HG03457 (cell line): ENCODE measurements around the gene FGF9.

Experiments
- ATAC-seq: cut with Tn5 transposase; IDR thresholded peaks from one replicate; pipeline ENCODE4 v1.9.1; 2021; ENCODE audit warnings: moderate number of reproducible peaks; ENCODE audit not compliant: unreplicated experiment

The FGF9 gene

DNA sequence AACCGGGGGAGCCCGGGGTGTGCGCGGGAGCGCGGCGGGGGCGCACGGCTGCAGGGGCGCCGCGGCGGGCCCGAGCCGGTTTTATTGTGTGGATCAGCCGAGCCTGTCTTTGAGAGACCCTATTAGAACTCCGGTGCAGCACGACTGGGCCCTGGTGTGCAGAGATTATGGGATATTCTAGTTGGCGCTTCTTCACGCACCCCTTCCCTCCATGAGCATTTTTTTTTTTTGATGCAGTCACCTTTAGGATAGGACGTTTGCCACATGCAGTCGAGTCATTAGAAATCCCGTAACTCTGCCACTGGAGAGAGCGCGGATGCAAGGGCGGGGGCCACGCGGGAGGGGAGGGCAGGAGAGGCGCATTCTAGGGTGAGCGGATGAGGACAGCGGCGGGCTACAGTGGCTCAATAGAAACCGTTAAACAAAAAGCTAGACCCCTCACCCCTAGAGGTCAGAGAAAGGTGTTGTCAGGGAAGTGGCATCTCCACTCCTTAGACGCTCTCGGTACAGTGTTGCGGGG lies 3.7 kb downstream of the FGF9 start:
- no peak for ATAC-seq

DNA sequence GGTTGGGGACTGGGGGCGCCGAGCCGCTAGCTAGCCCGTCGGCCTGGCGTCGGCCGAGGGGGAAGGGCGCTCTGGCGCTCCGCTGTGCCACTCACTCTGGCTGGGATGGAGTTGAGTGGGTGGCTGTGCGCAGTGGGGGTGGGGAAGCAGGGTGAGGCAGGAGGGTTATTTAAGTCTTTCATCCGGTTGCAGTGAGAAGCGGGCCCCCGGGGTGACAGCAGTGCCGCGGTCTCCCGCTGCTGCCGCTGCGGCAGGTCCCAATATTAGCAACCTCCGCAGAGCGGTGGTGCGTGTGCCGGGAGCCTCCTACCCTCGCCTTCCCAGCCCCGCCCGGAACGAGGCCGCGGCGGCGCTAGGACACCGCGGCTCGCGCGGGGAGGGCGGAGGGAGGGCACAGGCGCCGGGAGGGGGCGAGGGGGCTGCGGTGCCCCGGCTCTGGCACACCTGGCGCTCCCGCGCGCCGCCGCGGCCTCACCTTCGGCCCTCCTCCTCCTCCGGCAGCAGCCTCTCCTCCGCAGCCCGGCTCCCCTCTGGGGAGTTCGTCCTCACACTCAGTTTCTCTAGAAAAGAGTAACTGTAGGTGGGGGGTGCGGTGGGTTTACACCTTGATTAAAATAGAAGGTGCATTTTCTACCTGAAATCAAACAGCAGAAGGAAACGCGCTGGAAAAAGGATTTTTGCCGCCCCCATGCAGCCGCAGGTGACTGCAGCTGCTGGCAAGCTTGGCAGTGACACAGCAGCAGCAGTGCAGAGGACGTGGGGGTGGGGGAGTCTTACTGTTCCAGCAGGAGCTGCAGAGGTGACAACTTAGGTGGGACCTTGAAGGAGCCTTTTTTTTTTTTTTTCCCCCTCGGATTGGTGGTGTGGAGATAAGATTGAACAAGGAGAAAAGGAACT lies 4.5 kb downstream of the FGF9 start:
- ATAC-seq, result no peak

DNA sequence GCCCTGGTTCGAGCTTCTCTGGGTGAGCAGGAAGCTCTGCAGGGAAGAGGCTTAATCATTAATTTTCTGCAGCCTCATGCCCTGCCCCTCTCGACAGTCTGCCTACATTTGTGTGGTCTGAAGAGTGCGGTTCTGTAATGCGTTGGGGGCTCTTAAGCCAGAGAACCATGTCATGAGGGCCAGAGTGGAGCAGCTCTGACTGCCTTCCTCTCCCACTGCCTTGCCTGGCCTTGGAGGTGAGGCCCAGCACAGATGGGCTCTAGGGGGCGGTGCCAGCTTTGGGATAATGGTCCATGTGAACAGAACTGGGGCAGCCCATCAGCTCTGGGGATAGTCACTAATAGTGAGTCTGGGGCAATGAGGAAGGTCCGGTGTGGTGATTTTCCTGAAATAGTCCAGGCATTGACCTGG lies 5.7 kb downstream of the FGF9 start:
- no peak for ATAC-seq

DNA sequence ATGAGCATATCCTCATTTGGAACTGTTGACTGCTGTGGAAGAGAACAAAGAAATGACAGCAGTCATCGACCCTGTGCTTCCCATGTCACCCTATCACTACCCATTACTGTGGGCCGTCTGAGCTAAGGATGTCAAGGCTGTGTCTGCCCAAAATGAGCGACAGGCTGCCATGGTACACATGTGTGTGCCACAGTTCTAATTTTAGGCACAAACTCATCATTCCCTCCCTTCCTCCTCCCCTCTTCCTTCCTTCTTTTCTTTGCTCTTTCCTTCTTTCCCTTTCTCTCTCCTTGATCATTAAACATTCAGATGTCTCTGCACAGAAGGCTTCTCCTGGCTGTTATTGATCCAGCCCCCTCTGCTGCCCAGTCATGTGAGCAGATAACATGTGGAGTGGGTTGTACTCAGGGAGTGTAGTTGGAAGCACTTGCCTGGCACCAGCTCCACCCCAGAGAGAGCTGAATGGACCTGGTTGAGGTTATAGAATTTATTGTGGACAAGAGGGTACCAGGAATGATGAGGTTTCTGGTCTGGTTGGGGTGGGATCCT lies 6.3 kb downstream of the FGF9 start:
- ATAC-seq, result no peak

DNA sequence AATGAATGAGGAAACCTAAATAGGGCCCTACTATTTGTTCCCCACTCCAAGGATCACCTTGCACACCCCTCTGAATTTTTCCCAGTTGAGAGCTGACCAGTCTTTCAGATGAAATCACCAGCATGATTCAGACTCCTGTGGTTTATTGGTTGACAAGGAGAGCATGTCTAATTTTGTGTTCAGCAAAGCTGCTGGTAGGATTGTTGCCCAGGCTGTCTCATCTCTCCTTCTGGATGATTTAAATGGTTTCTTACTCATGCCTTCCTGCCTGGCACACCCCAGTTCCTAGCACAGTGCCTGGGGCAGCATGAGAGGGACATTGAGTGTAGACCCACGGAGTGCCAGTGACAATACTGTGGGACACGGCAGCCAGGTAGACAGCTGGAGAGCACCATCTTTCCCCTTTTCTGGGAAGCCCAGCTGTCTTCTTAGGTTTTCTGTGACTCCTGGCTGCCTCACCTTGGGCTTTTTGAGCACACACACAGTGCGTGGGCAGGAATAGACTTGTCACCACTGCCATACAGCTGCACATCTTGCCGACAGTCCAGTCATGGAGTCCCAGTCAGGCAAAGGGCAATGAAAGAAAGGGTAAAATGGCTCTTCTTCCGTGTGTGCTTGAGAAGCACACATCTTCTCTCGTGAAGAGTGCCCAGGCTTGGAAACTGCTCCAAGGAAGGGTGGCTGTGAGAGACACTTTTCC lies 12.3 kb downstream of the FGF9 start:
- no peak for ATAC-seq

DNA sequence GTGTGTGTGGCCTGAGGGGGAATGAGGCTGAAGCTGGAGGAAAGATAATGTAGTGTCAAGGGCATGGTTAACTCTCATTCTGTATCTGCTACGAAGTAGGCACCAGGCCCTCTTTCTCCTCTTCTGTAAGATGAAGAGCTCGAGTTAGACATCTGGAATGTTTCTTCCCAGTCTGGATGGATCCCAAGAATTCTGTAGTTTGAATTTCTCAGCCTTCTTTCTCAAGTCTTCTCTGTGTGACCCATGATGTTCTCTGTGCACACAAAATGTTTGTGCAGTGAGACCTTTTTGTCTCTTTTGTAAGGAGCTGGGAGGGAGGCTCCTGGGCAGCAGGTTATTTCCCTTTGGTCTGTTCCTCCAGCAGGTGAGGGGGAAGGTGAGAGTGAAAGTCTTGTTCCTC lies 13.7 kb downstream of the FGF9 start:
- no peak for ATAC-seq

DNA sequence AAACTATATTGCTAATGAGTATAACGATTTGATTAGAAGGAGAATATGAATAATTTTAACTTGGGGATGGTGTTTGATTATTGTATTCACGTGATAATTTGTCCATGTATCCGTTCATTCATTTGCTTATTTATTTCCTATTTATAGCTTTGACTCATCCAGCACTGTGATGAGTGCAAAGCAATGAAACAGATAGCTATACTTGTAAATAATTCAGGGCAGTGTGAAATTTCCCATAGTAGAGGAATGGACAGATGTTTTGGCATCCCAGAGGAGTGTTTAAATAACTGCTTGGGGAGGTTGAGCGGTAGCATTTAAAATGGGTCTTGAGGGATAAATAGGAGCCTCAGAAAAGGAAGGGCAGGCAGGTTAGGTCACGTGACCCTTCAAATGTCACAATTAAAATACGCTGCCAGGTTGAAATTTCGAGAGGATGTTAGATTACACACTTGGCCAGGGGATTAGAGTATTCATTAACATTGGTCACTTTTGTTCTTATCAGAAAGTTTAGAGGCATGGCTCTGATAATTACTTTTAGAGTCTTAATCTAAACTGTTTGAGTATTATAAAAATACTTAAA lies 14.7 kb downstream of the FGF9 start:
- ATAC-seq, result no peak

DNA sequence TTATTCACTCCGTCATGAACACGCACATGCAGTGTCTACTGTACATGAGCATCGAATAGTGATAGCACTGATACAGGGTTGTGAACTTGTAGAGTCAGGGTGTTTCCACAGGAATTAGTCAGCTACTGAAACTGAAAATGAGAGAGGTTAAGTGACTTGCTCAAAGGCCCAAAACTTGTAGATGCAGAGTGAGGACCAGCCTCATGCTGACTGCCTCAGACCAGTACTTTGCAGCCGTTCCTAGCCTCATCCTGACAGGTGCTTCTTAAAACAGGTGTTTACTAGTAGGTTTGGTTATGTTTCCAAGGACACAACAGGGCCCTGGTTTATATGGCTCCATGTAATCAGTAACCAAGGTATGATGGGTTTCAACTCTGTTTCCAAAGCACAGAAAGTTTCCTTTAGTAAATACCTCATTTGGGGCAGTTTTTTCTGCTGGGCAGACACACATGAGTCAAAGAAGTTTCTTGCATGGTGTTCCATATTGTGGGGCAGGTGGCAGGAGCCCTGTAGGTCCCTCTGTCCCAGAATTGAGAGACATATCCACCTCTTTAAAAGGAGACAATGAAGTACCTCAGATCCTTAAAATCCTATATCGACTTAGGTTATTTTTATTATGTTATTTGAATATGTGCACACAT lies 16.0 kb downstream of the FGF9 start:
- ATAC-seq, result peak; percentile 96

DNA sequence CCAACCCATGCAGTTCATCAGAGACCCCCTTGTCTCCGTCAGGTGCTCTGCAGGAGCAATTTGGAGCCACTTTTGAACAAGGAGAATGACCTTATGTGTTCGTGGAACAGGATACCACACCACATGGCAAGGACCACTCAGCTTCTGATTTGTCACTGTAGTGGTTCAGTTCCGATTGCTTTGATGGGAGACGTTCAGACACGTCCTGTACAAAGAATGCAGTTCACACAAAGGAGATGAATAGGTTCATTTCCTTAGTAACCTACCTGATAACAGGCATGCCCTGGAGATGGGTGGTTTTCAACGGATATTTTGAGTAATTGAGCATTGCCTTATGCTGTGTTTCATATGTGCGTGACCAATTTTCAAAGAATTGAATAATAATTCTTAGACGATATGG lies 17.2 kb downstream of the FGF9 start:
- no peak for ATAC-seq

DNA sequence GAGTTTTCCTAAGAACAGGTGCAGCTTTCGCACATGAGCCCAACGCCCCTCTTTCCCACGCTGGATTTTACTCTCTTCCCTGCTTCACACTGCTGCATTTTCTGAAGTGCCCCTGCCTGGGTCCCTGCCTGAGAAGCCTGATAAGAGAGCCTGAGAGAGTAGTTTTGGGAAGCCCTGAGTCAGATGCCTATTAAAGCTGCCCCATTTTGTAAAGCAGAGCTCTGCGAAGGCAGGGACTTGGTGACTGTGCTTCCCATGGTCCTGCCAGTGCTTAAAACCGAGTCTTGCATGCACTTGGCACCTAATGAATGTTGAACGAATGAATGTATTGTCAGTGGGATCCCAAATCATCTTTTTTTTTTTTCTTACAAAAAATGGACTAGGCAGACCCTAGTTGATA lies 18.2 kb downstream of the FGF9 start:
- no peak for ATAC-seq

DNA sequence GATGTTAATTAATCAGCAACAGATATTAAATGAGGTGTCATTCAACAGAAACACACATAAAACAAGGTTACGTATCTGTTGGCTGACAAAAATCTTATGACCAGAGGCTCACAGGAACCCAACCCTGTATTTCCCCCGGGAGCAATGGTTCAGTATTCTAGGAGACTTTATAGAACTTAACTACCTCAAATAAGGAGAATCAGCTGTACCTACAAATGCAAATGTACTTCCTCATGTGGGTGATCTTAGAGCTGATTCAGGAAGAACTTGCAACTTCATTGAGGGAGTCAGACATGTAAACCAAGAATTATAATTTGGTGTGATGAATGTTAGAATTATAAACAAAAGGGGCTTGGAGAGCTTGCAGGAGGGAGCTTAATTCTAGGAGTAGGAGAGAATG lies 20.1 kb downstream of the FGF9 start:
- ATAC-seq, result no peak

DNA sequence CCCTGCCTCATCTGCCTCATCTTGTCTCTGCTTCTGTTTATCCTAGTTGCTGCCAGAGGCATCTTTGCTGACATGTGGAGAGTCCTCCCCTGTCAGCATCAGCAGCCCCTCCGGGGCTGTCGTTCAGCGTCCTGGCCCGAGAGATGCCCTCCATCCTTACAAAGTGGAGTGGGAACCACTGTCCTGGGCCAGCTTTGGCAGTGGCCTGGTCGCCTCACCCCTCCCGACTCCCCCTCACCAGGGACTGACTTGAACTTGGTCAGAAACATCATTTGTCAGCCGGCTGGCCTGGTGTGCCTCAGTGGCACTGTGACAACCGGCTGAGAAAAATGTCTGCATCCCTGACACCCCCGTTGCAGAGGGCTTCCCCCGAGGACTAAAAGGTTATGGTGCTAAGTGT lies 20.6 kb downstream of the FGF9 start:
- no peak for ATAC-seq

DNA sequence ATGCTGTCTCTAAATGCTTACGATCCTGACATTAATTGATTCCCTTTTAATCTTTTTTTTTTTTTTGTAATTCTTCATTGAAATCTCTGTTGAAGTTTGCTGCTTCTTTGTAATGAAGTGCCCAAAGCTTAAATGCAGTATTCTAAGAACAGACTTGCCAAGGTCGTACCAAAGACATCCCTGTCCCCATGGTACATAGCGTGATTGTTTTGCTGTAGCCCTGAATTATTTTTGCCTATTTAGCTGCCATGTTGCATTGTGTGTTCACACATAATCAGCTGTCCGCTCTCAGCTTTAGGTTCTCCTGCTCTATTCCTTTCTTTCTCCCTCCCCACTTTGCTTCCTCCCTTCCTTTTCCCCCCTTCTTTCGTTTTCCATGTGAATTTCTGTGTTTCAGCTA lies 21.1 kb downstream of the FGF9 start:
- ATAC-seq, result no peak

DNA sequence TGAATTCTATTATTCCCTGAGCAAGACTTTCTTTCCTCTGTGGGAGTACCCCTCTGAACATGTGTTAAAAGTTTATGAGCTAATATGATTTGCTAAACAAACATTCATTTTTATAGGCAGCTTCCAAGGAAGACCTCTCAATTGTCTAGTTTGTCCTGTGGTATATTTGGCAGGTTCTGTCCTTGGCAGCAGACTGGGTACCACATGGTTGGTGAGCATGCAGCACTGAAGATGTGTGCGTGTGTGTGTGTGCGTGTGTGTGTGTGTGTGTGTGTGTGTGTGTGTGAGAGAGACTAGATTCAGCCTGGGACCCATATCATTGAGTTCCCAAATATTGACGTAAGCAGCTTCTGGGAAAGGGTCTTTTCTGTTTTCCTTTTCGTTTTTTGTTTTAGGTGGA lies 24.0 kb downstream of the FGF9 start:
- no peak for ATAC-seq

DNA sequence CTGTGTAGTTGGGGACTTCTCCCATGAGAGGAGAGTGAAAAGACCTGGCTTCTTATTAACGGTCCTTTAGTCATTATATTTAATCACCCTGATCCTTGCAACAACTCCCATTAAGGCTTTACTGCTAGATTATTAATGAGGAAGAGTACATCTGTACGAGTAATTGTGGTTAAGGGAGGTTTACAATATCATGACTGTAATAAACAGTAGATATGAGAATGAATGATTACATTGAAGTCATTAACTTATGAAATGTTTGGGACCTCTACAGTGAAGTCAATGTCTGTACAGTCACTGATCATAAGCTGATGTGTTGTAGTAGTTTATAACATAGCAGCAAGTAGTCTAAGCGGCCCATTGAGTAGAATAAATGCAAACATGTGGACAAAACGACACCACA lies 24.7 kb downstream of the FGF9 start:
- no peak for ATAC-seq

DNA sequence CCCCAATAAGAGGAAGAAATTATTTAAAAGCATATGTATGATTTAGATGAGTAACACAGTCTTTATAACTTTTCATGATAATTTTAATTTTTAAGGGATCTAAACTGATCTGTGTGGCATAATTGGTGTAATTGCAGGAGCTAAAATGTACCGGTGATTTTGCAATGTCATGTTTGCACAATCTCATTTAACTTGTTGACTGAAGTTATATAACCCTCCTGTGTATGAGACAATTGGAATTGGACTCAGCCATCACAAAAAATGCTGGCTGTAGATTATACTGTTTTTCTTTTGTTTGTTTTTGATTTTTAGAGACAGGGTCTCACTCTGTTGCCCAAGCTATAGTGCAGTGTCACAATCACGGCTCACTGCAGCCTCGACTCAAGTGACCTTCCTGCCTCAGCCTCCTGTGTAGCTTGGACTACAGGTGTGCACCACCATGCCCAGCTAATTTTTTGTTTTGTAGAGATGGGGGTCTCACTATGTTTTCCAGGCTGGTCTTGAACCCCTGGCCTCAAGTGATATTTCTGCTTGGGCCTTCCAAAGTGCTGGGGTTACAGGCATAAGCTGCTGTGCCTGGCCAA lies 26.1 kb downstream of the FGF9 start:
- no peak for ATAC-seq

DNA sequence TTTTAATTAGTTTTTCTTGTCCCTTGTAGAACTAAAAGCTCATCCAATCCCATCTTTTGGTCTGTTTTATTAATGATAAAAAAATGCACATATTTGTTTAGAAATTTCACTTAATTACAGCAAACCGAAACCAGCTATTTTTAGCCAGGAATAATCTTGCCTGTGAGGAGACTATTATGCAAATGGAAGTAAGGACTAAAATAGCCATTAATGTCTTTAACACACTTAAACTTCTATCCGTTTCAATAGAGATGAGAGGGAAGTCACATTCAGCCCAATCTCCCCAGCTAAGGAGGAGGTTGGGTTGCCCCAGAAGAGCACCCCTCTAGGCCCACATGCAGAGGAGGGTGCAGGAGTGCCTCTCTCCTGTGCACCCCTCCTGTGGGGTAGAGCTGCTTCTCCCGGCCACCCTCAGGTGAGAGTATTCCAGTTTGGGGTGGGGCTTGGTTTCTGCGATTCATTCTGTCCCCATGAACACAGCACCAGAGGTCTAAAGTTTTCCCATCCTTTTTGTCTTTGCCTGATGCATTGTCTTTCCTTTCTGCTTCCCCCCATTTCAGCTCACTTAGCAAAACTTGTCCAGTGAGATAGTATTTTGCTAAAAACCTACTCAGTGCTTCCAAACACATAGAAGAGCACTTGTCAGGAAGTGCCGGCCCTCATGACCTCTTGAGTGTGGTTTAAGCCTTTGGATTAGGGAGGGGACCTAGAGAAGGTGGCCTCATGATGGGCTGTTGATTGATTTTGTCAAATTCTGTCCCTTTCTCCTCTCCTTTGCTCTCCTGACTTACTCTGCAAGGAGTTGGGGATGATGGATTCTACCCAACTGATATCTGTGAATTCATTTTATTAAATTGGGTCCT lies 28.2 kb downstream of the FGF9 start:
- no peak for ATAC-seq

DNA sequence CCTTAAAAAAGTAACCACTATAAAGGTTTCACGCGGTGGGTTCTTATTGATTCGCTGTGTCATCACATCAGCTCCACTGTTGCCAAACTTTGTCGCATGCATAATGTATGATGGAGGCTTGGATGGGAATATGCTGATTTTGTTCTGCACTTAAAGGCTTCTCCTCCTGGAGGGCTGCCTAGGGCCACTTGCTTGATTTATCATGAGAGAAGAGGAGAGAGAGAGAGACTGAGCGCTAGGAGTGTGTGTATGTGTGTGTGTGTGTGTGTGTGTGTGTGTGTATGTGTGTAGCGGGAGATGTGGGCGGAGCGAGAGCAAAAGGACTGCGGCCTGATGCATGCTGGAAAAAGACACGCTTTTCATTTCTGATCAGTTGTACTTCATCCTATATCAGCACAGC lies 30.6 kb downstream of the FGF9 start:
- ATAC-seq, result no peak

DNA sequence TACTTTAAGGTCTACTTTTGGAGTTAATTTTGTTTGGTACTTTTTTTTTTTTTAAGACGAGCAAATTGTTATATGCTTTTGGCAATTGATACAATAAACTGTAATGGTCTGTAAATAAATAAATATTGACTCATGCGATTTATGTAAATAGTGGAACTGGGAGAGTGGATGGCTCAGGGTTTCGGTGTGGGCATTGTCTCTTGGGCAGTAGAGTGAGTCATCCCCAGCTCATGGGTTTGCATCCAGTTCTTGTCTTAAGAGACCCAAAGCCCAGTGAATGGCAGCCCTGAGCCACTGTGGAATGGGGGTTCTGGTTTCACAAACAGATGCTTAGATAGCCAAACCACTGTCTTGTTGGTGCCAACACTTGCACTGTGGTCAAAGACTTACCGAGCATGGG lies 33.0 kb downstream of the FGF9 start:
- no peak for ATAC-seq

DNA sequence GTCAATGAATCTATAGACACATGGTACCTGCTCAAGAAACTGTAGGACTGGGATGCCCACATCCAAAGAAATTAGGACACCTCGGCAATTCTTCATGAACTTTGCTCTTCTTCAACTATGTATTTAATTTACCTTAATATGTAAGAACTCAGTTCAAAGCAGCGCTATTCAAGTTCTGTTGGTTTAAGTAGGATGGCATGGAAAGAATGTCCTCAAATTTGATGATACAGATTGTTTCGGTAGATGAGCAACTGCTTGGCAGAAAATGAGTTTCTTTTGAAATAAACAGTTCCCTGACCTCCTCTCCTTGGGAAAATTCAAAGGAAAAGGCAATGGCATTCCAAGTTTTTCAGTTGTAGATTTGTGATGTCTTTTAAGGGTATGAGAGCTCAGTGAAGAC lies 36.7 kb downstream of the FGF9 start:
- no peak for ATAC-seq
